Keratinocyte (primary cell): ENCODE data around the gene SCYGR3.

Experiments
- EZH2 ChIP-seq: IDR thresholded peaks from one replicate; pipeline ENCODE4 v1.6.1; 2012; ENCODE audit warnings: inconsistent platforms, mild to moderate bottlenecking, low read length, moderate library complexity
- TF ChIP-seq, protein P1 (sequence below), 3 experiments: IDR thresholded peaks in 1 of 3; conservative IDR thresholded peaks in 1 of 3; optimal IDR thresholded peaks in 1 of 3; 2 replicates in 2 of 3; 3 replicates in 1 of 3; pipeline versions ENCODE3 to v1.5.1; 2011; ENCODE audit warnings: low read length in 3 of 3, mild to moderate bottlenecking in 3 of 3, moderate library complexity in 2 of 3, control low read depth in 1 of 3, inconsistent platforms in 1 of 3; ENCODE audit not compliant: insufficient read depth in 2 of 3; ENCODE audit errors: extremely low read depth in 1 of 3

DNA sequence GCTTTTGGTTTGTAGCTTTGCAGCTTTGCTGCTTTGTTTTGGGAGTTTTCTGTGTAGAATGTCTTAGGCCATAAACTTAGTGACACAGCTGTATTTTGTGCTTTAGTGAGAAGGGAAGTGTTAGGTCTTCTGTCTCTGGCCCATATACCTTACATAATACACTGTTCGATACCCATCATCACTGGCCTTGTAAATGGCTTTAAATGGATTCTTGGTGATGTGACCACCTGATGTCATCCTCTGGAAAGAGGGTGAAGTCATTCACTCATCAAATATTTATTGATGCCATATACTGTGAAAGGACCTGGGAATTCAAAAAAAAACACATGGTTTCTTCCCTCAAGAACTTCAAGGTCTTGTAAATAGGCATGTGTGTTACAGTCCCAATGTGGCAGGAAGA lies 34.8 kb downstream of the SCYGR3 start:
- TF ChIP-seq, protein P1, sequence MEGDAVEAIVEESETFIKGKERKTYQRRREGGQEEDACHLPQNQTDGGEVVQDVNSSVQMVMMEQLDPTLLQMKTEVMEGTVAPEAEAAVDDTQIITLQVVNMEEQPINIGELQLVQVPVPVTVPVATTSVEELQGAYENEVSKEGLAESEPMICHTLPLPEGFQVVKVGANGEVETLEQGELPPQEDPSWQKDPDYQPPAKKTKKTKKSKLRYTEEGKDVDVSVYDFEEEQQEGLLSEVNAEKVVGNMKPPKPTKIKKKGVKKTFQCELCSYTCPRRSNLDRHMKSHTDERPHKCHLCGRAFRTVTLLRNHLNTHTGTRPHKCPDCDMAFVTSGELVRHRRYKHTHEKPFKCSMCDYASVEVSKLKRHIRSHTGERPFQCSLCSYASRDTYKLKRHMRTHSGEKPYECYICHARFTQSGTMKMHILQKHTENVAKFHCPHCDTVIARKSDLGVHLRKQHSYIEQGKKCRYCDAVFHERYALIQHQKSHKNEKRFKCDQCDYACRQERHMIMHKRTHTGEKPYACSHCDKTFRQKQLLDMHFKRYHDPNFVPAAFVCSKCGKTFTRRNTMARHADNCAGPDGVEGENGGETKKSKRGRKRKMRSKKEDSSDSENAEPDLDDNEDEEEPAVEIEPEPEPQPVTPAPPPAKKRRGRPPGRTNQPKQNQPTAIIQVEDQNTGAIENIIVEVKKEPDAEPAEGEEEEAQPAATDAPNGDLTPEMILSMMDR (optimal IDR thresholded peaks at IDR 0.05 in 1 of 3, IDR thresholded peaks at IDR 0.05 in 1 of 3, conservative IDR thresholded peaks at IDR 0.05 in 1 of 3; ENCODE audit: extremely low read depth in 1 of 3, insufficient read depth in 2 of 3, low read length in 3 of 3): no peak
- no peak for TF ChIP-seq EZH2
